Measurements from ENCODE around the gene SMURF1. TPM values are rescaled to one million over a fixed set of nuclear protein-coding genes. Genes with fewer than 3 reads are reported as not detected.

Gene SMURF1
- total and polyA plus RNA-seq, 7 donors: 8.4 to 18.0 (median 14.1) TPM

GRCh38 chr7:99032928-99033327 is 111.0 kb downstream of the SMURF1 start:
- TF ChIP-seq POLR2AphosphoS5 (IDR thresholded peaks at IDR 0.05) (no peak), CTCF (IDR thresholded peaks at IDR 0.05) (no peak), EP300 (IDR thresholded peaks at IDR 0.05) (no peak), POLR2A (IDR thresholded peaks at IDR 0.05) (no peak)
- Histone ChIP-seq H3K27me3 (no peaks in the 10 kb centered on the region), H3K36me3 (peaks cover 66 to 100% (median 85%) of the 10 kb centered on the region in 4 donors), H3K27ac (no peak overlapping the region), H3K9me3 (no peaks in the 10 kb centered on the region), H3K4me3 (no peak overlapping the region), H3K4me1 (no peaks in the 10 kb centered on the region)
- intact Hi-C loops (cut with DNase I): no loop called here
- WGBS, 2 donors: 91 to 93% methylated on average over 15 of the region's 15 CpGs
- DNase-seq: no peak

- Histone ChIP-seq H3K4me3 (no peak overlapping the region), H3K4me1 (no peaks in the 10 kb centered on the region), H3K9me3 (no peaks in the 10 kb centered on the region), H3K27me3 (no peaks in the 10 kb centered on the region), H3K36me3 (peaks cover 53 to 90% (median 74%) of the 10 kb centered on the region in 4 donors), H3K27ac (peak overlapping the region; percentile 20 to 65 (median 39))
- 96 to 98% methylated on average over 7 of the region's 7 CpGs for WGBS, 2 donors
- intact Hi-C loops (cut with DNase I): no loop called here
- no peak for DNase-seq
- TF ChIP-seq EP300 (IDR thresholded peaks at IDR 0.05) (no peak), POLR2A (IDR thresholded peaks at IDR 0.05) (no peak), CTCF (IDR thresholded peaks at IDR 0.05) (no peak), POLR2AphosphoS5 (IDR thresholded peaks at IDR 0.05) (no peak)
These were observed 112.4 kb downstream of the SMURF1 start for GRCh38 chr7:99031496-99031895.

- DNase-seq: no peak
- Histone ChIP-seq H3K36me3 (peaks cover 53 to 85% (median 70%) of the 10 kb centered on the region in 4 donors), H3K4me3 (no peak overlapping the region), H3K27ac (peak overlapping the region; percentile 47 to 65 (median 56)), H3K27me3 (no peaks in the 10 kb centered on the region), H3K9me3 (no peaks in the 10 kb centered on the region), H3K4me1 (no peaks in the 10 kb centered on the region)
- TF ChIP-seq CTCF (IDR thresholded peaks at IDR 0.05): no peak
- TF ChIP-seq EP300 (IDR thresholded peaks at IDR 0.05): no peak
- TF ChIP-seq POLR2A (IDR thresholded peaks at IDR 0.05): no peak
- TF ChIP-seq POLR2AphosphoS5 (IDR thresholded peaks at IDR 0.05): no peak
- 93 to 94% methylated on average over 5 of the region's 5 CpGs for WGBS, 2 donors
- intact Hi-C loops (cut with DNase I): no loop called here
These were observed 113.0 kb downstream of the SMURF1 start for GRCh38 chr7:99030951-99031350.

GRCh38 chr7:99030457-99030856 is 113.5 kb downstream of the SMURF1 start:
- peak; percentile 28 for DNase-seq
- Histone ChIP-seq H3K4me3 (no peak overlapping the region), H3K27me3 (no peaks in the 10 kb centered on the region), H3K27ac (peak overlapping the region; percentile 47 to 63 (median 56)), H3K4me1 (no peaks in the 10 kb centered on the region), H3K9me3 (no peaks in the 10 kb centered on the region), H3K36me3 (peaks cover 53 to 80% (median 65%) of the 10 kb centered on the region in 4 donors)
- intact Hi-C loops (cut with DNase I): no loop called here
- WGBS, 2 donors: 98% methylated on average over 6 of the region's 6 CpGs
- TF ChIP-seq POLR2A (IDR thresholded peaks at IDR 0.05) (no peak), POLR2AphosphoS5 (IDR thresholded peaks at IDR 0.05) (no peak), CTCF (IDR thresholded peaks at IDR 0.05) (no peak), EP300 (IDR thresholded peaks at IDR 0.05) (no peak)

Data from sigmoid colon (tissue), 7 donors.